GM21576 (cell line): ENCODE results near the gene SPAG8.

ENCODE experiments used
- ATAC-seq: cut with Tn5 transposase; IDR thresholded peaks from one replicate; pipeline ENCODE4 v1.9.1; 2021; ENCODE audit warnings: mild to moderate bottlenecking, moderate library complexity; ENCODE audit not compliant: unreplicated experiment

Gene SPAG8, protein sequence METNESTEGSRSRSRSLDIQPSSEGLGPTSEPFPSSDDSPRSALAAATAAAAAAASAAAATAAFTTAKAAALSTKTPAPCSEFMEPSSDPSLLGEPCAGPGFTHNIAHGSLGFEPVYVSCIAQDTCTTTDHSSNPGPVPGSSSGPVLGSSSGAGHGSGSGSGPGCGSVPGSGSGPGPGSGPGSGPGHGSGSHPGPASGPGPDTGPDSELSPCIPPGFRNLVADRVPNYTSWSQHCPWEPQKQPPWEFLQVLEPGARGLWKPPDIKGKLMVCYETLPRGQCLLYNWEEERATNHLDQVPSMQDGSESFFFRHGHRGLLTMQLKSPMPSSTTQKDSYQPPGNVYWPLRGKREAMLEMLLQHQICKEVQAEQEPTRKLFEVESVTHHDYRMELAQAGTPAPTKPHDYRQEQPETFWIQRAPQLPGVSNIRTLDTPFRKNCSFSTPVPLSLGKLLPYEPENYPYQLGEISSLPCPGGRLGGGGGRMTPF

GRCh38 chr9:35812025-35812602, at the start of gene SPAG8:
SPAG8 (minus strand) TSS chr9:35812262; CDS start chr9:35812147, 115 bp downstream.
- peak; percentile 56 for ATAC-seq

- no peak for ATAC-seq
Observed at GRCh38 chr9:35861161-35861897, 49.3 kb upstream of the SPAG8 start.

- ATAC-seq: no peak
Observed at GRCh38 chr9:35859990-35860339, 47.9 kb upstream of the SPAG8 start.

- ATAC-seq: no peak
Observed at GRCh38 chr9:35859310-35859989, 47.4 kb upstream of the SPAG8 start.

DNA sequence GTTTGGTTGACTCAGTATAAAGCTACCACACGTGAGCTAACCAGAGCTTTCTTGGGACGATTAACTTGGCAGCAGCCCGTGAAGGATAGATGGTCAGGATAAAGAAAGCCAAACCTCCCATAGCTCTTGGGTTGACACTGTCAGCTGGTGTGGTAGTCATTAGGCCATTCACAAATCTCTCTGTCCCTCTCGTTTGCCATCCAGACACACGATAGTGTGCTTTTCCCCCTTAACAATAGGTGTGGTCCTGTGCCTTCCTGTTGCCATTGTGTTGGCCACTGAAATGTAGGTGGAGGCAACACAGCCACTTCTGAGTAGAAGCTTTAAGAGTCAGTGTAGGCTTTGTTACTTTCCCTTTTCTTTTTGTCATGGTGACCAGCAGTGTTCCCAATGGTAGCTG, 46.4 kb upstream of the SPAG8 start:
- no peak for ATAC-seq

GRCh38 chr9:35856882-35857281, 44.8 kb upstream of the SPAG8 start:
- ATAC-seq: no peak

DNA sequence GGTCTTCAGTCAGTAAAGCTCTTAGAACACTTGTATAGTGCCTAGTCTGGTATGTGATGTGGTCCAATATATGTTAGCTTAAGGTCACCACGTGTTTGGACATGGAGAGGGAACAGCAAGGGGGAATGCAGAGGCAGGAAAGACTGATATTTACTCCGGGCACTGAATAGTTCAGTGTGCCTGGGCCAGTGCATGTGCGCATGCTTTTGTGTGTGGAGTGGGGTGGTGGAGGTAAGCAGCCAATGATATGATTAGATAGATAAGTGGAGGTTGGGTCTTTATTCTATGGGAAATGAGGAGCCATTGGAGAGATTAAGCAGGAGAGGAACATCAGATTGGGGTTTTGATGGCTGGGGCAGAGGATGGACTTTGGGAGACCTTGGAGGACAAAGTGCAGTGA, 44.1 kb upstream of the SPAG8 start:
- no peak for ATAC-seq

GRCh38 chr9:35854091-35854762, 42.2 kb upstream of the SPAG8 start:
- ATAC-seq: no peak

- no peak for ATAC-seq
Observed at GRCh38 chr9:35852876-35853865, 41.1 kb upstream of the SPAG8 start.

DNA sequence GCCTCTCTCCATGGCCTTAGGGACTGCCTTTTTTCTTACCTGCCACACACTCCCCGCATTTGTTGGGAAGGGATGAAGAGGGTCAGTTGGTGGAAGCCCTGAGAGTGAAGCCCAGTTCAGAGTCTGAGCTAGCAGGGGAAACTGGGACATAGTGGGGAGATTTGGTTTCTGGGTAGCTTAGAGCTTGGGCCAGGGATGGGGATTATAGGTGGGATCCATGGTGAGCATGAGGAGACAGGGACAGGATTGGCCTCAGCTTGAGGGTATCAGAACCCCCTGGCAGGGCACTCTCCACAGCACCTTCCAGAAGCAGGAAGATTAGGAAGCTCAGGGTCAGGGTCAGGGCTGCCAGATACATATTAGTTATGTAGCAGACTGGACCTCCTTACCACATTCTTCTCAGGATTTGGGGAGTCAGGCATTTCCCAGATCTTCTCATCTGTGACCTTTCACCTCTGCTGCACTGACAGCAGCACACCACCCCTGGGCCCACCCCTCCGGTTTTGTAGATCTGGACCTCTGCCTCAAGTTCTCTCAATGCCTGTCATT, 40.3 kb upstream of the SPAG8 start:
- ATAC-seq: no peak

DNA sequence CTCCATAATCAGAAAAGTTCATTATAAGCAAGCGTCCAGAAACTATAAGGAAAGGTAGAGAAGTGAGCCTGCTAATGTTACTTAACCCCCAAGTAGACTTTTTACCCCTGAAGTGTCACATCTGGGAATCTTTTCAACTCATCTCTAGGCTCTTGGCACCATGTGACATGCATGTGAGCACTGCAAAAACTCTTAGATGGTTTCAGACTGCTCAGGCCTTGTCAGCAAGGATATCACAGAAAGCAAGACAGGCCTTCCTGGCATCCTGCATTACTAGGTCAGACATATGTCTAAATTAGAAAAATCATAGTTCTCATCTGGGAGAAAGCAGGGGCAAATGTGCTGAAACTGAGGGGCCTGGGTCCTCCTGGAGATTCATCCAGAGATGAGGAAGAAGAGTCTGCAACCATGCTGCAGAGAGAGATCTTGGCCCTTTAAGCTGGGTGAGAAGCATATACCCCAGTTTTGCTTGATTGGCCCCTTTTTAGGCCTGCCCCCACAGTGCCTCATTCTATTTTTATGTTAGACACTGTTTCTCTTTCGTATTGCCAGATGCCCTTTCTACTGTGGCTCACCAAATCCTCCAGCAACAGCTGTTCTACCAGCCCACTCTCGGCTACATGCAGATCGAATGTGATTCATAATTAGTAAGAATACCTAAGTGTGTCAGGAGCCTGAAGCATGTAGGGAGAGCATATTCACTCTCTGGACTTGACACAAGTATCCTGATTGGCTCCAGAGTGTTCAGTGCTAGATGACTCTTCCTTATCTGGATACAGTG, 35.9 kb upstream of the SPAG8 start:
- peak; percentile 91 for ATAC-seq

- ATAC-seq: no peak
Observed at GRCh38 chr9:35845824-35846771, 34.0 kb upstream of the SPAG8 start.

DNA sequence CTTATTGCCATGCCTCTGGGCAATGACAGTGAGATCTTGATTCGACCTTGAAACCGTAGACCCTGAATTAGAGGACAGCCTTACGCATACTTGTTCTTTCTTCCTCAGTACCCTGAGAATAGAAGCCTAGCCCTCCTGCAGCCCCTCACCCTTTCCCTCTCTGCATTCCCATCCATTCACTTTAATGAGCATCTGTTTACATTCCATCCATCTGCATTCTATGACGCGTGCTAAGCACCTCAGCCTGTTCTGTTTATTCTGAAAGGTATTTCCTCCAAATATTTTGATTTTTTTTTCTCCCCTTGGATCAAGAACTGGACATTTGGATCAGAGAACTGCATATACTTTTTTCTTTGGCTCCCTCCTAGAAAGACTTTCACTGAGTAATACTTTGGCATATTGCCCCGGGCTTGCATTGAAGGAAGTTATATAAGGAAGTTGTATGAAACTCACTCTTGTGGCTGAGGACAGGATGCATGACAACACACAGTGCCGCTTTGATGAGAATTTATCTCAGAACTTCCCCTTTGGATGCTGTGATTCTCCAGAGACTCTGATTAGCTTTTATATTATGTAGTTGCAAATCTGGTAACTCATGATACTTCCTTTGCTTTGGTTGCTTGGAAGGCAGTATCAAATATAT, 32.7 kb upstream of the SPAG8 start:
- ATAC-seq: no peak

DNA sequence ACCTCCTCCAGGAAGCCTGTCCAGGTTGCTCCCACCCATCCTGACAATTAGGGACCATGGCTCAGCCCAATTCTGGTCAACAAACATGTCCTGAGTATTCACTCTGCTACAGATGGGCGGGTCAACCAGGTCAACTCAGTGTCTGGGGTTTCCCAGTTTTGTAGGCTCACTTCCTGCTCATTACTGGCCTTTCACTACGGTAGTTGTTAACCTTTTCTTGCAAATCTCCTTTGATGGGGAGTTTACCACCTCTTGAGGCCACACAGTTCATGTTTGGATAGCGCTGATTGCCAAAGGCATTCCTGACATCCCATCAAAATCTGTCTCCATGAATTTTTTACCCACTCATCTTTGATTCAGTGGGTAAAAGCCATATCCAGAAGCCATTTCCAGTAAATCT, 30.7 kb upstream of the SPAG8 start:
- peak; percentile 82 for ATAC-seq

DNA sequence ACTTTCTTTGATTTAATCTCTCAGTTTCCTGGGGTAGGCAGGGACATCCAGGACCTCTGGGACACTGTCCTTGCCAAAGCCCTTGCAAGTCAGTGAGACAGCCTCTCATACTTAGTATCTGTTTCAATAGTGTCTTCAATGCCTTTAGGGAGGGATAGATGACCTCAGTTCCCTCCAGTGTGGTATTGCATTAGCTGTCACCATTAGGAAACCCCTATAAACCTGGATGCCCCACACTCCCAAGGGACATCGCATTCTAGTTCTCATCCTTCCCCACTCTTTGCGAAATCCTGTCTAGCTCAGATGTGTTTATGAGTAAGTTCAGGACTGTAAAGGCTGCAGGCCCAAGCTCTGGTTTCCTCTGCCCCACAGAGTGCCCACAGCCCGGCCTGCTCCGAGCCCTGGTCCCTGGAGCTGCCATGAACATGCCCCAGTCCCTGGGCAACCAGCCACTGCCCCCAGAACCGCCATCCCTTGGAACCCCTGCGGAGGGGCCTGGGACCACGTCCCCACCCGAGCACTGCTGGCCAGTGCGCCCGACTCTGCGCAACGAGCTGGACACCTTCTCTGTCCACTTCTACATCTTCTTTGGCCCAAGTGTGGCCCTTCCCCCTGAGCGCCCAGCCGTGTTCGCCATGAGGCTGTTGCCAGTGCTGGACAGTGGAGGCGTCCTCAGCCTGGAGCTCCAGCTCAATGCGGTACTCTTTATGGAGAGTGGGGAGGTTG, 30.1 kb upstream of the SPAG8 start:
- no peak for ATAC-seq

DNA sequence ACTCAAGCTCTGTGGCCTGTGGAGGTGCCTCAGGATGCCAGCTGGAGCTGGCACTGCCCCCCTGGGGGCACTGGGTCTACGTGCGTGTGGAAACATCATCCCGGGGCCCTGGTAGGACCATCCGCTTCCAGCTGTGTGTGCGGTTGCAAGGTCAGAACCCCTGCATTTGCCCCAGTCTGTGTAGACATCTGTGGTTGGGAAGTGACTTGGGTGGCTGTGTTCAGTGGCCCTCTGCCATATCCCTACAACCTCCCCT, 29.5 kb upstream of the SPAG8 start:
- no peak for ATAC-seq
